Epithelial cell of proximal tubule (primary cell): ENCODE results near the gene PHF20. TPM values are rescaled to one million over a fixed set of nuclear protein-coding genes. Genes with fewer than 3 reads are reported as not detected.

Source experiments
- DNase-seq: peaks from one replicate; pipeline ENCODE4 v3.0.0-alpha.2; 2011; ENCODE audit warnings: low read depth
- H3K4me3 ChIP-seq: 2 replicates; pipeline ENCODE4 v1.5.1; 2011; ENCODE audit warnings: low read depth, mild to moderate bottlenecking, low read length
- CTCF ChIP-seq: conservative IDR thresholded peaks from 2 replicates; pipeline ENCODE4 v1.5.1; 2012; ENCODE audit warnings: low read depth, mild to moderate bottlenecking, low read length
- total RNA-seq: library from RNA; depleted of rRNA; stranded (reverse); fragments of >200 nt; gene quantifications from 2 replicates; pipeline ENCODE4 v1.2.3, GENCODE V29; 2015

The PHF20 gene
- total RNA-seq, 1 donor from 2014 or later: 19.0 TPM

GRCh38 chr20:35792740-35793139, 20.9 kb downstream of the PHF20 start:
- DNase-seq: no peak
- TF ChIP-seq CTCF: no peak
- no peak overlapping the region for H3K4me3 ChIP-seq

GRCh38 chr20:35796571-35796970, 24.8 kb downstream of the PHF20 start:
- no peak for DNase-seq
- no peak overlapping the region for H3K4me3 ChIP-seq
- TF ChIP-seq CTCF: no peak

GRCh38 chr20:35801865-35802264, 30.1 kb downstream of the PHF20 start:
- no peak overlapping the region for H3K4me3 ChIP-seq
- no peak for TF ChIP-seq CTCF

GRCh38 chr20:35806075-35806474, 34.3 kb downstream of the PHF20 start:
- DNase-seq: no peak
- H3K4me3 ChIP-seq: no peak overlapping the region
- TF ChIP-seq CTCF: no peak

More at GRCh38 chr20:35801865-35802264, 30.1 kb downstream of the PHF20 start:
- no peak for DNase-seq

GRCh38 chr20:35807877-35808276, 36.1 kb downstream of the PHF20 start:
- no peak for DNase-seq
- H3K4me3 ChIP-seq: no peak overlapping the region
- no peak for TF ChIP-seq CTCF

- no peak overlapping the region for H3K4me3 ChIP-seq
- TF ChIP-seq CTCF: no peak
- no peak for DNase-seq
Observed at GRCh38 chr20:35820715-35821114, 48.9 kb downstream of the PHF20 start.

GRCh38 chr20:35821807-35822242, 50.0 kb downstream of the PHF20 start:
- H3K4me3 ChIP-seq: no peak overlapping the region
- no peak for DNase-seq
- no peak for TF ChIP-seq CTCF
